GM19193 (cell line): Measurements from ENCODE around the gene G6PC1.

Source experiments
- POLR2A ChIP-seq: IDR thresholded peaks from 4 replicates; pipeline ENCODE4 v1.6.1; 2011; ENCODE audit not compliant: insufficient read depth, insufficient read length; ENCODE audit errors: extremely low read depth

The G6PC1 gene

DNA sequence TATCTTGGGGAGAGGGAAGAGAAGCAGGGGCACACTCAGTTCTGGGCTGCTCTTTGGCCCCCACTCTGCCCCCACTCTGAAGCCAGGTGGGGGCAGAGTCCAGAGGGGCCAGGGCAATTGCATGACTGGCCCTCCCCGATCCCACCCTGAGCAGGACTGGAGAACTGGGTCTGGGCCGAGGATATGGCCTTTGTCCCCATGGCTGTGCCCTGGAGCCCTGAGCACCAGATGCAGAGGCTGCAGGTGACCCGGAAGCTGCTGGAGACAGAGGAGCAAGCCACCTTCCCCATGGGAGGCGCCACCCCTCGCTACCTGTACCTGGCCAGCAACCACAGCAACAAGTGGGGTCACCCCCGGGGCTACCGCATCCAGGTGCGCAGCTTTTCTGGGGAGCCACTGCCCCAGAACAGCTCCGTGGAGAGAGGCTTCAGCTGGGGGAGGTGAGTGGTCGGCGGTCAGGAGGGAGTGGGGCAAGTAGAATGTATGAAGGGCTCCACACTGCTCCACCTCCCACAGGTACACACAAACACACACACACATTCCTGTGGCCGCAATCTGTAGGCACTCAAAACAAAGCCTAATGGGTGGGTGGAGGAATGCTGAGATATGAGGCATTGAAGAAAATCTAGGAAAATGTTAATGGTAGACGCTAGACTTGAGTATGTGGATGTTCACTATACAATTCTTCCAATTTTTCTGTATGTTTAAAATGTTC lies 28.2 kb upstream of the G6PC1 start:
- TF ChIP-seq POLR2A, result no peak

DNA sequence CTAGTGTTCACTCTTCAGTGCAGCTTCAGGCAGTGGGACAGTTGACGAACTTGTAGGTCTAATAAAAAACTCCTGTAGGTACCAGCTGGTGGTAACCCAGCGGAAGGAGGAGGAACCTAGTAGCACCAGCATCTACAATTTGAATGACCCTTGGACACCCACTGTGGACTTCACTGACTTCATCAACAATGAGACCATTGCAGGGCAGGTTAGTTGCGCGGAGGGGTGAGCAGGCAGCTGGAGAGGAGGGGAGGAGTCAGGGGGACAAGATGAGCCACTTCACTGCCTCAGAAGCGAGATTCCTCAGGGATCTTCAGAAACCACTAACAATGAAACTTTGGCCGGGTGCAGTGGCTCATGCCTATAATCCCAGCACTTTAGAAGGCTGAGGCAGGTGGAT lies 27.3 kb upstream of the G6PC1 start:
- TF ChIP-seq POLR2A, result no peak

DNA sequence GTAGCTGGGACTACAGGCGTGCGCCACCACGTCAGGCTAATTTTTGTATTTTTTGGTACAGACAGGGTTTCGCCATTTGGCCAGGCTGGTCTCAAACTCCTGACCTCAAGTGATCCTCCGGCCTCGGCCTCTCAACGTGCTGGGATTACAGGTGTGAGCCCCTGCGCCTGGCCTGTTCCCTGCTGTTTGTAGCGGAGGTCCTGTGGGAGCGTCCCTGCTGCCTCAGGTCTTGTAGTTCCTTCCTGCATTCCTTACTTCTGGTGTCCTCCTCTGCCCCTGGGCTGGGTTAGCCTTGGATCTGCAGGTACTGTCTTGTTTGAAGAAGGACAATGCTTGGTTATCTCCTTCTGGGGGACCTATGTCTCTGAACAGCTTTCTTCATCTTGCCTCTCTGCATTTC lies 23.6 kb upstream of the G6PC1 start:
- no peak for TF ChIP-seq POLR2A

DNA sequence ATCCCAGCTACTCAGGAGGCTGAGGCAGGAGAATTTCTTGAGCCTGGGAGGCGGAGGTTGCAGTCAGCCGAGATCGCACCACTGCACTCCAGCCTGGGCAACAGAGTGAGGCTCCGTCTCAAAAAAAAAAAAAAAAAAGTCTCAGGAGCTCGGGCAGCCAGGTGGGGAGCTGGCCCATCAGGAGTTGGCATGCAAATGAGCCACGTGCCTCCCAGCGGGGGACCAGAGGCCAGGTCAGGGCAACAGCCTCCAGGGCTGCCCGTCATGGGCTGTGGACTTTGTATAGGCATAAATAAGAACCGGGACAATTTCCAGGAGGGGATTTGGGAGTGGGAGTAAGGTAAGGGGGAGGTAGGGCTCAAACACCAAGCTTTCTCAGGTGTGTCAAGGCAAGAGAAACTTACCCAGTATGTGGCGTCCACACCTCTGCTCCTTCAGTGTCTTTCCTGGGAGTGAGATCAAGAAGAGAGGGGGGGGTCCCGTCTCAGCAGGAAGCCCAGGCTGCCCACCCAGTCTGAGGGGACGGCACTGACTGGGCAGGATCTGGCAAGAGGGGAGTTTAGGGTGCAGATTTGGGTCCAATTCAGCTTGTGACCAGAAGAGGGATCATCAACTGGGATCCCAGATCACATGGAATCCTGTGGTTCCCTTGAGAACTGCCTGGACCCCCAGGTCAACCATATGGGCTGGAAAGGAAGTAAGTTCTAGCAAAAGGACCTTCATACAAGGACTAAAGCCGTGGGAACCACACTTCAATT lies 22.3 kb upstream of the G6PC1 start:
- TF ChIP-seq POLR2A, result no peak

DNA sequence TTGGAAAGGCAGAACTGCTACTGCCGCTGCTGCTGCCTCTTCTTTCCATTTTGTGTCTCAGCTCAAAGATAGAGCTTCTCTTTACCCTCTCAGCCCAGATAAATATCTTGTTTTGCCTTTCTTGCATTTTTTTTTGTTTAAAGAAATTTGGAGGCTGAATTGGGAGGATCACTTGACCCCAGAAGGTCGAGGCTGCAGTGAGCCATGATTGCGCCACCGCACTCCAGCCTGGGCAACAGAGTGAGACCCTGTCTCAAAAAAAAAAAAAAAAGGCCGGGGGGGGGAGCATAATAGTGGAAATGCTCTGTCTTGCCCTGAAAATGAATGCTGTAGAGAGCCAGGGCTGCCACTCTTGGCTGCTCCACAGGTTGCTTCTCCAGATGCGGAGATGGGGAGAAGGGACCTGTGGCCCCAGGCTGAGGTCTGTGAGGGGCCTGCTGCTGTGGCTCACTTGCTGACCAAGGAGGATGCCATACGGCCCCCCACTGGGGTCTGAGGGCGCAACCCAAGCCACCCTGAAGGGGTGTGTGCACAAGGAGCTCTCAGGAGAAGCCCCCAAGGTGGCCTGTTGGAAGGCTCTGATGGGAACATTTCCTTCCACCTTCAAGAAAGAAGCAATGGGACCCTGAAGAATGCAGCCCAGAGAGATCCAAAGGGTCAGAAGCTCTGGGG lies 21.5 kb upstream of the G6PC1 start:
- TF ChIP-seq POLR2A, result no peak

DNA sequence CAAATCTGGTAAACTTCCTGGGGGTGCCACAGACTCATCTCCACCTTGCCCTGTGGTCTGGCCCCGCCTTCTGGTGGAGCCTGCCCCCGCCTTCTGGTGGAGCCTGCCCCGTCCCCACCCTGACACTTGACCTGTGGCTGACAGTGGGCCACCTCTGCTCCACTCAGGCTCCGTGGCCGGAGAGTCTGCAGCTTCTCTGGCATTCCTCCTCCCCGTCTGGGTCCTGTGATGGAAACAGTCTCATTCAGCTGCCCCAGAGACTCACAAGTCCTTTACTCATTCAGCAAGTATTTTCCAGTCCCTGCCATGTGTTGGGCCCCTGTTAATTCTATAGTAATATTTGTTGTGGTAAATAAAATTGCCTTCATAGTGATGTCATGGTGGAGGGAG lies 21.0 kb upstream of the G6PC1 start:
- no peak for TF ChIP-seq POLR2A

DNA sequence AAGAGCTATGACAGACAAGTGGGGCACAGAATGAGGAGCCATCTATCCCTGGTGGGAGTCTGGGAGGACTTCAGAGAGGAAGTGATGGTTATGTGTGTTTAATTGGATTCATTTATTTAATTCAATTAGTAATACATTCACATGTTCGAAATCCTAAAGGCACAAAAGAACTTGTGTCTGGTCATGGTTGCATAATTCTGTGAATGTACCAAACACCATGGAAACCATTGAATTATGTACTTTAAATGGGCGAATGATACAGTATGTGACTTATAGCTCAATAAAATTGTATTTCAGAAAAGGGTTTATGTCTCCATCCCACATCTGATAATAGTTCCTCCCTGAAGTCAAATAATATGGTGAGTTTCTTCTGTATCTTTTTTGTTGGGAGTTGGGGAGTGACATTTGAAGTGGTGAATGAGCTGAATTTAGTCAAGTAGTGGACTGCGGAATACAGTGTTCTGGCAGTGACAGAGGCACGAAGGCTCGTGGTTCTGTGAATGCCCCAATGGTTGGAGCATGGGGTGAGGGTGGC lies 19.8 kb upstream of the G6PC1 start:
- TF ChIP-seq POLR2A, result no peak

DNA sequence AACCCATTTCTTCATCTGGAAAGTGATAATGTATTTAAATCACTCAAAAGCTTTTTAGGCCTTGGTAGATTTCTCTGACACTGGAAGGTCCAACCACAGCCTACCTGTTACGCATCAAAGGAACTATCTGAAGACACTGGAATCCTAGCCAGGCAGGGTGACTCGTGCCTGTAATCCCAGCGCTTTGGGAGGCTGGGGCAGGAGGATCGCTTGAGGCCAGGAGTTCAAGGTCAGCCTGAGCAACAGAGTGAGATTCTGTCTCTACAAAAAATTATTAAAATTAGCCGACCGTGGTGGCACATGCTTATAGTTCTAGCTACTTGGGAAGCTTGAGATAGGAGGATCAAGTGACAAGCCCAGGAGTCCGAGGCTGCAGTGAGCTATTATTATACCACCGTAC lies 18.4 kb upstream of the G6PC1 start:
- no peak for TF ChIP-seq POLR2A

DNA sequence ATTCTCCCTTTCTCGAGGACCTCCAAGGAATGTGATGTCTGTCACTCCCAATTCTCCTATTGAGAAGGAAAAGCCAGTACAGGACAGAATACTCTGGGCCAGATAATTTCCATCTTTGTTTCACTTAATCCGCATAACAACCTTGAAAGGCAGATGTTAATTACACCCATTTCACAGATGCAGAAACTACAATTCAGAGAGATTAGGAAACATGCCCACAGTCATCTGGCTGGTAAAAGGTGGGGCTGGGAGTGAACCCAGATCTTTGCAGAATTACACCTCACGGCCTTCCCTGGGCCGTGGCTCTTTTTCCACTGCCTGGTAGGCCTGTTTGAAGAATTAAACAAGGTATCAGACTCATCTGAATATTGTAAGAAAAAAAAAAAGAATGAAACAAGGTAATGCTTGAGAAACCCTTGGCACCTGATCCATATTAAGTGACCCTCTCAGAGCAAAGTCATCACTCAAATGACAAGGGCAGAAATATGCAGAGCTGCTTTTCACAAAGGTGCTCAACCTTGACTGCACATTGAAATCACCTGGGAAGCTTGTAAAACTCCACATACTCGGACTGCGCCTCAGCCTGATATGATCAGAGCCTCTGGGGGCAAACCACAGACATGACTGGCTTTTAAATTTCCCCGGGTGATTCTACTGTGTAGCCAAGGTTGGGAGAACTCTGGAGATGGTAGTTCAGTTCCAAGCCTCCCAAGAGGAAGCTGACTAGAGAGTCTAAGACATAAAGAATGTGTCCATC lies 16.6 kb upstream of the G6PC1 start:
- no peak for TF ChIP-seq POLR2A

DNA sequence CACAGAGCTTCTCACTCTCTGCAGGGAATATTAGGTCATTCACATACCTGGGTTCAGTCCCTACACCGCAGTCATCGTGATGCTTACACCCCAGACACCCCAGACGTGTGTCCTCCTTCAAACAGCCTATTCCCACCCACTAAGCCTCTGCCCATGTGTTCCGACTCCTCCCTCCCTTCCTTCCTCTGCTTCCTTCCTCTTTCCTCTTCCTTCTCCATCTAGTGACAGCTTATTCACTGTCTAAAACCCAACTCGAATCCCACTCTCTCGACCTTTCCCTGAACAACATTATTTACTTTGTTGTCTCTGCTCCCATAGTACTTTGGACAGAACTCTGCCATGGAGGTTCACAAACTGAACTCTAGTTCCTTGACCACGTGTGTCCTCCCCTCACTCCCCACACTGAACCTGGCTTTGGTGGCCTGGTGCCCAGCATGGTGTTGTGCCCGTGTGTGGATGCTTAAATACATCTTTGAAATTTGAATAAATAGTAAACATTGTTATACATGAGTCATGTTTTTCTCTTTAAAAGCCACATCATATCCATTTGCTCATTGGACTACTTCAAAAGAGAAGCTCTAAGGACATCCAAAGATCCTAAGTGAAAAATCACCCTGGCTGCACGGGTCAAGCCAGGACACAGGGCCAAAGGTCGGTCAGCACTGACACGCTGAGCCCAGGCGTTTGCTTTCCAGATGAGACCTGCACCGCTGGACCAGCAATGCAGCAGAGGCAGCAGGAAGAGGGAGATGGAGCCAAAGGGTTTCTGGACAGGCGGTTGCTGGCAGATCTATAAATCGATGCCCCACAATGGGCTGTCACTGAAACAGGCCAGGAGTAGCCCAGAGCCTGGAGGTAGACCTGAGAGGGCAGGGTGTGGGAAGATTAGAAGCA lies 14.1 kb upstream of the G6PC1 start:
- no peak for TF ChIP-seq POLR2A

DNA sequence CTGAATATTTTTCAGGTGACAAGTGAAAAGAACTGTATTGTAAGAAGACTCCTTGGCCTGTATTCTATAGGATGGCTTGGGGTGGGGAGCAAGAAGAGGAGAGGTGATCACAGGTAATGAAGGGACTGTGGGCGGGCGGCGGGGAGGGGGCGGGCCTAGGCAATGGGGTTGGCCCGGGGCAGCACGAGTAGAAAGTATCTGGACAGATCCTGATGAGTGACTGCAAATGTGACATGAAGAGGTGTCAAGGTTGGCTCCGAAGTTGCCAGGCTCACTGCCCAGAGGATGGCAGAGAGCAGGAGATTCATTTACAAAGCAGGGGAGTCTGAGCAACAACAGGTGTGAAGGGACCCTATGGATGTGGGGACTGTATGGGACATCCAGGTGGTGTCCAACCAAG lies 10.8 kb upstream of the G6PC1 start:
- TF ChIP-seq POLR2A, result no peak

DNA sequence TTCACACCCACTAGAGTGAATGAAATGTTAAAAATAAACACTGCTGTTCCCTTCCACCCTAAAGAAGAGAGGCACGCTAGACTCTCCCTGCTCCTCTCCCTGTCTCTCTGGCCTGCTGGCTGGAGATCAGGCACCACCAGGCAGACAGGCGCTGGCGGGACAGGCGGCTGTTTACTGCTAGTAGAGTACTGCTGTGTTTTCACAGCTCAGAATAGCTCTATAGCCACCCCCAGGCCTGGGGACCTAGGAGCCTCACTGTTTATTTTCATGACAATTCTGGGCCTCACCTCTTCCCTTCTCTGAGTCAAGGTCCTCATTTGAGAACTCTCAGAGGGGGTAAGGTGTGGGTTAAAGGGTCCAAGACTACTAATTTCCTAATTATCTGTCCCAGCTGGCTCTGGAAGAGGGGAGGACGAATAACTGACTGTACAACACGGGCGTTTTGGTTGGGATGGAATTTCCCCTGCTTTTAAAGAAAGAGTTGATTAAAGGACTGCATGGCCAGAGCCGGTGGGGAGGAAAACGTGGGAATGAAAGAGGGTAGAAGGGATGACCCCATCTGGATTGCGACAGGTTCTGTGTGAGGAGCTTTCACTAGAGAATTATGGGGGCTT lies 9.0 kb upstream of the G6PC1 start:
- TF ChIP-seq POLR2A, result no peak

DNA sequence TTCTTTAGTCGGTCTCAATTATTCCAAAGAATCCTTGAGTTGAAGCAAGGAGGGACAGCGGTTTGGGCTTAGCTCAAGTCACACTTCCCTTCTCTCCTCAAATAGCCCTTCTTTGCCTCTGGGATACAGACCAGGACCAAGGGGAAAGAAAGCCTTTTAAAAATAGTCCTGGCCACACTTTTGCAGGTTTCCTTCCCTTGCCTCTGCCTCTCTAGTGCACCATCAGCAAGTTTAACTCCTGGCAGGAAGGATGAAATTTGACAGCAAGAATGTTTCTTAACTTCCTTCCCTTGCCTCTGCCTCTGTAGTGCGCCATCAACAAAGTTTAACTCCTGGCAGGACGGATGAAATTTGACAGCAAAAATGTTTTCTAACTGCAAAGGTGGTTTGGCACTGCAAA lies 7.2 kb upstream of the G6PC1 start:
- no peak for TF ChIP-seq POLR2A
